ENCODE measurements around the gene MTG1. TPM values are rescaled to one million over a fixed set of nuclear protein-coding genes. Genes with fewer than 3 reads are reported as not detected.
"Not testable (repeated sequence)": the region's sequence is repeated elsewhere in the genome, so short reads cannot be mapped to it uniquely, and the experiment has no call there.

MTG1 gene
- total and polyA plus RNA-seq, 2 experiments from 2014 or later = 45.7 to 68.6 TPM

DNA sequence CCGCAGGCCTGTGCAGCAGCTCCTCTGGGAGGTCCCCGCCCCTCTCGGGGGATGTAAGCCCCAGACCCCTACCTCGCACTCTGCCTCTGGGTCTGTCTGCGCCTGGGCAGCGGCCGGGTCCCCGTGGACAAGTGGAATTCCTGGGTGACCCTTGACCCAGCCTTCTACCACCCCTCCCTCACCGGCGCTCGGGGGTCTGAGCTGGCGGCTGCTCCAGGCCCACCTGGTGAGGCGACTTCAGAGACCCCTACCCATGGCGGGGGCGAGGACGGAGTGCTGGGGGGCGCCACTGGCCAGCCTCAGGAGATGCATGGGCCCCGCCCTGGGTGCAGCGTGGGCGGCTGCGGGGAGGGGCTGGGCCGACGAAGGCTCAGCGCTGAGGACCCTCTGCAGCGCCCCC is 38.8 kb downstream of the MTG1 start:
- not testable (repeated sequence) for H3K9me2 ChIP-seq (ENCODE audit: insufficient read depth); H3K36me3 ChIP-seq (ENCODE audit: insufficient read depth); H3K4me3 Mint-ChIP-seq; H3K27ac Mint-ChIP-seq; H3K4me2 ChIP-seq; H3K27ac ChIP-seq (ENCODE audit: low read depth); H3K27me3 ChIP-seq (ENCODE audit: insufficient read depth); H3K4me3 ChIP-seq; H3K4me1 ChIP-seq (ENCODE audit: insufficient read depth); DNase-seq (ENCODE audit: low spot score); H3F3A ChIP-seq (replicated peaks; ENCODE audit: low read depth); H4K20me1 ChIP-seq (replicated peaks; ENCODE audit: insufficient read depth); H3K79me2 ChIP-seq (replicated peaks; ENCODE audit: insufficient read depth); H2AFZ ChIP-seq; H3K4me1 Mint-ChIP-seq; H3K36me3 Mint-ChIP-seq (ENCODE audit: low read depth); H3K27me3 Mint-ChIP-seq (ENCODE audit: insufficient read depth, low read depth, poor library complexity)
- ATAC-seq = peak; percentile 38
- H3K9me3 Mint-ChIP-seq = peaks cover 39% of the 10 kb centered on the region

DNA sequence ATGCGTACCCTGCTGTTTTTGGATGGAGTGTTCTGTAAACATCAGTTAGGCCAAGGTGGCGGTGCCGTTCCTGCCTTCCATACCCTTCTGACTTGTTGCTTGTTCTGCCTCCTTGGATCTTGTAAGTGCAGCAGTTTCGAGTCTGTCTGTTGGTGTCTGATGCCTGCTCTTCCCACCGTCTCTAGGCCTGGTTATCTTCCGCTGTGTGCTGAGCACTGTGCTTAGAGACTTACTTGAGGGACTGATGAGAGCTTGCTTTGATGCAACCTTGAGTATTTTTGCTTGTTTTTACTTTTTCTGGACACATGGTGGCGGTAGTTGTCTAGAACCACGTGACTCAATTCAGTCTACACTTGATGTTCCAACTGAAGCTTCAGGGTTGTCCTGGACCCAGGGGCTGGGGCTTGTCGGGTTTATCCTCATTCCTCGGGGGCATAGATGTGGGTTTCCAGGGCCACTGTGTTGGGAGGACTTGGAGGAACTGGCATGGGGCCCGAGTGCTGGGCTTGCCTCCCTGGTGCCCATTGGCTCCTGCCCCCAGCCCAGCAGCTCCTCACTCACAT is 44.8 kb downstream of the MTG1 start:
- H3K9me2 ChIP-seq (ENCODE audit: insufficient read depth) = no peaks in the 10 kb centered on the region
- Mint-ChIP-seq H3K9me3 (peaks cover 77% of the 10 kb centered on the region), H3K4me3 (no peak overlapping the region), H3K4me1 (no peaks in the 10 kb centered on the region), H3K27me3 (ENCODE audit: insufficient read depth, low read depth, poor library complexity) (peaks cover 3% of the 10 kb centered on the region), H3K27ac (no peak overlapping the region), H3K36me3 (ENCODE audit: low read depth) (peaks cover 21% of the 10 kb centered on the region)
- no peaks in the 10 kb centered on the region for H3K27me3 ChIP-seq (ENCODE audit: insufficient read depth)
- no peaks in the 10 kb centered on the region for H3K4me1 ChIP-seq (ENCODE audit: insufficient read depth)
- H3K36me3 ChIP-seq (ENCODE audit: insufficient read depth) = no peaks in the 10 kb centered on the region
- H2AFZ ChIP-seq = no peak overlapping the region
- peak; percentile 38 for DNase-seq (ENCODE audit: low spot score)
- no peaks in the 10 kb centered on the region for H3F3A ChIP-seq (replicated peaks; ENCODE audit: low read depth)
- H3K4me2 ChIP-seq = no peak overlapping the region
- no peak for TF ChIP-seq POLR2AphosphoS5 (IDR thresholded peaks at IDR 0.05; ENCODE audit: low read depth)
- TF ChIP-seq, protein P1, sequence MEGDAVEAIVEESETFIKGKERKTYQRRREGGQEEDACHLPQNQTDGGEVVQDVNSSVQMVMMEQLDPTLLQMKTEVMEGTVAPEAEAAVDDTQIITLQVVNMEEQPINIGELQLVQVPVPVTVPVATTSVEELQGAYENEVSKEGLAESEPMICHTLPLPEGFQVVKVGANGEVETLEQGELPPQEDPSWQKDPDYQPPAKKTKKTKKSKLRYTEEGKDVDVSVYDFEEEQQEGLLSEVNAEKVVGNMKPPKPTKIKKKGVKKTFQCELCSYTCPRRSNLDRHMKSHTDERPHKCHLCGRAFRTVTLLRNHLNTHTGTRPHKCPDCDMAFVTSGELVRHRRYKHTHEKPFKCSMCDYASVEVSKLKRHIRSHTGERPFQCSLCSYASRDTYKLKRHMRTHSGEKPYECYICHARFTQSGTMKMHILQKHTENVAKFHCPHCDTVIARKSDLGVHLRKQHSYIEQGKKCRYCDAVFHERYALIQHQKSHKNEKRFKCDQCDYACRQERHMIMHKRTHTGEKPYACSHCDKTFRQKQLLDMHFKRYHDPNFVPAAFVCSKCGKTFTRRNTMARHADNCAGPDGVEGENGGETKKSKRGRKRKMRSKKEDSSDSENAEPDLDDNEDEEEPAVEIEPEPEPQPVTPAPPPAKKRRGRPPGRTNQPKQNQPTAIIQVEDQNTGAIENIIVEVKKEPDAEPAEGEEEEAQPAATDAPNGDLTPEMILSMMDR (conservative IDR thresholded peaks at IDR 0.05; ENCODE audit: low read depth in 2 of 2) = peak; percentile 40 to 52
- no peaks in the 10 kb centered on the region for H3K79me2 ChIP-seq (replicated peaks; ENCODE audit: insufficient read depth)
- no peak for ATAC-seq
- H4K20me1 ChIP-seq (replicated peaks; ENCODE audit: insufficient read depth) = no peaks in the 10 kb centered on the region
- no peak overlapping the region for H3K4me3 ChIP-seq
- H3K27ac ChIP-seq (ENCODE audit: low read depth) = no peak overlapping the region

DNA sequence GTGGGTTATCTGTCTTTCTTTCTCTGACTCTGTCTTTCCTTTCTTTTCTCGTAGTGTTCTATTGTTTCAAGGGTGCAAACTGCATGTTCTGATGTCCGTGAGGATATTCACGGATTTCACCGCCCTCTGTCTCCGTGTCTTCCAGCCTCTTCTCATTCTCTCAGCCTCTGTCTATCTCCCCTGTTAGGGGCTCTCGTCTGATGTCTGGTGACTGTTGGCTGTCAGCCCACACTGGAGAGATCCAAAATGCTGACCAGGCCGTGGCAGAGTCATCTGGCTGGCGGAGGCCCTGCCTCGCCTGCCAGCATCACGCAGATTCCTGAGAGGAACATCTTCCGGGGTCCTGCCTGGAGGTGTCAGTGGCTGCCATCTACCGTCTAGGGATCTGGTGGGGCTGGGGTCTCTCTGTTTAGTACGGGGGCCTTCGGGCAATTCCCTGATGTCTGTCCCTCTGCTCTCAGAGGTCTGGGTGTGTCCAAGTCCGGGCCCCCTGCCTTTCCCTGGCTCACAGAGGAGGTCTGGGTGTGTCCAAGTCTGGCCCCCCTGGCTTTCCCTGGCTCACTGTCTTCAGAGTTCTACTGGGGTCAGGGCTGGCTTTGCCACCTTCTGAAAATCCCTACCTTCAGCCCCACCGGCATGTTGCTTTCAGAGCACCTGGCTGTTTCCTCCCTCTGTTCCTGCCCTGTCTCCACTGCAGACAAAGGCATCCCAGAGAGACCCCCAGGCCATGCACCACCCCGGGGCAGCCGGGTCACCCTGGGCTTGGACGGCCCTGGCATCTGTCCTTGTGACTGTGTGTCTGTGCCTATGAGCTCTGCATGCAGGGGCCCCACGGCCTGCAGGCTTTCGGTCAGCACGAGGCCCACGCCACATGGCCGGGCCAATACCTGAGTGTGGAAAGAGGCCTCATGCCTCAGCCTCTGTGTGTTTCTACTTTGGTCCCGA is 45.8 kb downstream of the MTG1 start:
- TF ChIP-seq, protein P2, sequence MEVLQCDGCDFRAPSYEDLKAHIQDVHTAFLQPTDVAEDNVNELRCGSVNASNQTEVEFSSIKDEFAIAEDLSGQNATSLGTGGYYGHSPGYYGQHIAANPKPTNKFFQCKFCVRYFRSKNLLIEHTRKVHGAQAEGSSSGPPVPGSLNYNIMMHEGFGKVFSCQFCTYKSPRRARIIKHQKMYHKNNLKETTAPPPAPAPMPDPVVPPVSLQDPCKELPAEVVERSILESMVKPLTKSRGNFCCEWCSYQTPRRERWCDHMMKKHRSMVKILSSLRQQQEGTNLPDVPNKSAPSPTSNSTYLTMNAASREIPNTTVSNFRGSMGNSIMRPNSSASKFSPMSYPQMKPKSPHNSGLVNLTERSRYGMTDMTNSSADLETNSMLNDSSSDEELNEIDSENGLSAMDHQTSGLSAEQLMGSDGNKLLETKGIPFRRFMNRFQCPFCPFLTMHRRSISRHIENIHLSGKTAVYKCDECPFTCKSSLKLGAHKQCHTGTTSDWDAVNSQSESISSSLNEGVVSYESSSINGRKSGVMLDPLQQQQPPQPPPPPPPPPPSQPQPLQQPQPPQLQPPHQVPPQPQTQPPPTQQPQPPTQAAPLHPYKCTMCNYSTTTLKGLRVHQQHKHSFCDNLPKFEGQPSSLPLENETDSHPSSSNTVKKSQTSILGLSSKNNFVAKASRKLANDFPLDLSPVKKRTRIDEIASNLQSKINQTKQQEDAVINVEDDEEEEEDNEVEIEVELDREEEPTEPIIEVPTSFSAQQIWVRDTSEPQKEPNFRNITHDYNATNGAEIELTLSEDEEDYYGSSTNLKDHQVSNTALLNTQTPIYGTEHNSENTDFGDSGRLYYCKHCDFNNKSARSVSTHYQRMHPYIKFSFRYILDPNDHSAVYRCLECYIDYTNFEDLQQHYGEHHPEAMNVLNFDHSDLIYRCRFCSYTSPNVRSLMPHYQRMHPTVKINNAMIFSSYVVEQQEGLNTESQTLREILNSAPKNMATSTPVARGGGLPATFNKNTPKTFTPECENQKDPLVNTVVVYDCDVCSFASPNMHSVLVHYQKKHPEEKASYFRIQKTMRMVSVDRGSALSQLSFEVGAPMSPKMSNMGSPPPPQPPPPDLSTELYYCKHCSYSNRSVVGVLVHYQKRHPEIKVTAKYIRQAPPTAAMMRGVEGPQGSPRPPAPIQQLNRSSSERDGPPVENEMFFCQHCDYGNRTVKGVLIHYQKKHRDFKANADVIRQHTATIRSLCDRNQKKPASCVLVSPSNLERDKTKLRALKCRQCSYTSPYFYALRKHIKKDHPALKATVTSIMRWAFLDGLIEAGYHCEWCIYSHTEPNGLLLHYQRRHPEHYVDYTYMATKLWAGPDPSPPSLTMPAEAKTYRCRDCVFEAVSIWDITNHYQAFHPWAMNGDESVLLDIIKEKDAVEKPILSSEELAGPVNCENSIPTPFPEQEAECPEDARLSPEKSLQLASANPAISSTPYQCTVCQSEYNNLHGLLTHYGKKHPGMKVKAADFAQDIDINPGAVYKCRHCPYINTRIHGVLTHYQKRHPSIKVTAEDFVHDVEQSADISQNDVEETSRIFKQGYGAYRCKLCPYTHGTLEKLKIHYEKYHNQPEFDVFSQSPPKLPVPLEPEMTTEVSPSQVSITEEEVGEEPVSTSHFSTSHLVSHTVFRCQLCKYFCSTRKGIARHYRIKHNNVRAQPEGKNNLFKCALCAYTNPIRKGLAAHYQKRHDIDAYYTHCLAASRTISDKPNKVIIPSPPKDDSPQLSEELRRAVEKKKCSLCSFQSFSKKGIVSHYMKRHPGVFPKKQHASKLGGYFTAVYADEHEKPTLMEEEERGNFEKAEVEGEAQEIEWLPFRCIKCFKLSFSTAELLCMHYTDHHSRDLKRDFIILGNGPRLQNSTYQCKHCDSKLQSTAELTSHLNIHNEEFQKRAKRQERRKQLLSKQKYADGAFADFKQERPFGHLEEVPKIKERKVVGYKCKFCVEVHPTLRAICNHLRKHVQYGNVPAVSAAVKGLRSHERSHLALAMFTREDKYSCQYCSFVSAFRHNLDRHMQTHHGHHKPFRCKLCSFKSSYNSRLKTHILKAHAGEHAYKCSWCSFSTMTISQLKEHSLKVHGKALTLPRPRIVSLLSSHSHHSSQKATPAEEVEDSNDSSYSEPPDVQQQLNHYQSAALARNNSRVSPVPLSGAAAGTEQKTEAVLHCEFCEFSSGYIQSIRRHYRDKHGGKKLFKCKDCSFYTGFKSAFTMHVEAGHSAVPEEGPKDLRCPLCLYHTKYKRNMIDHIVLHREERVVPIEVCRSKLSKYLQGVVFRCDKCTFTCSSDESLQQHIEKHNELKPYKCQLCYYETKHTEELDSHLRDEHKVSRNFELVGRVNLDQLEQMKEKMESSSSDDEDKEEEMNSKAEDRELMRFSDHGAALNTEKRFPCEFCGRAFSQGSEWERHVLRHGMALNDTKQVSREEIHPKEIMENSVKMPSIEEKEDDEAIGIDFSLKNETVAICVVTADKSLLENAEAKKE (CRISPR knock-in tag; IDR thresholded peaks at IDR 0.05) = no peak
- TF ChIP-seq JUNB (IDR thresholded peaks at IDR 0.05; ENCODE audit: unreplicated experiment) (no peak), NANOG (IDR thresholded peaks at IDR 0.05; ENCODE audit: borderline replicate concordance) (no peak)
- no peaks in the 10 kb centered on the region for H3F3A ChIP-seq (replicated peaks; ENCODE audit: low read depth)
- H3K4me2 ChIP-seq = no peak overlapping the region
- DNase-seq (ENCODE audit: low spot score) = no peak
- no peaks in the 10 kb centered on the region for H3K27me3 ChIP-seq (ENCODE audit: insufficient read depth)
- no peak for ATAC-seq
- no peaks in the 10 kb centered on the region for H3K36me3 ChIP-seq (ENCODE audit: insufficient read depth)
- H3K9me2 ChIP-seq (ENCODE audit: insufficient read depth) = no peaks in the 10 kb centered on the region
- H3K4me1 Mint-ChIP-seq = no peaks in the 10 kb centered on the region
- peaks cover 81% of the 10 kb centered on the region for H3K9me3 Mint-ChIP-seq
- no peak overlapping the region for H3K4me3 Mint-ChIP-seq
- H3K36me3 Mint-ChIP-seq (ENCODE audit: low read depth) = peaks cover 21% of the 10 kb centered on the region
- peaks cover 3% of the 10 kb centered on the region for H3K27me3 Mint-ChIP-seq (ENCODE audit: insufficient read depth, low read depth, poor library complexity)
- H3K4me3 ChIP-seq = no peak overlapping the region
- no peaks in the 10 kb centered on the region for H3K79me2 ChIP-seq (replicated peaks; ENCODE audit: insufficient read depth)
- no peak overlapping the region for H2AFZ ChIP-seq
- H3K4me1 ChIP-seq (ENCODE audit: insufficient read depth) = no peaks in the 10 kb centered on the region
- H4K20me1 ChIP-seq (replicated peaks; ENCODE audit: insufficient read depth) = no peaks in the 10 kb centered on the region
- H3K27ac Mint-ChIP-seq = no peak overlapping the region
- no peak overlapping the region for H3K27ac ChIP-seq (ENCODE audit: low read depth)
